HCT116 (cell line): ENCODE measurements around the gene CDK14. TPM values are rescaled to one million over a fixed set of nuclear protein-coding genes. Genes with fewer than 3 reads are reported as not detected.

Source experiments
- ATAC-seq: fragments of 200-7000 bp; cut with Tn5 transposase; 2 replicates; pipeline ENCODE4 v1.9.1; 2020; ENCODE audit warnings: mild to moderate bottlenecking, moderate library complexity
- BruUV-seq: library from RNA; stranded (reverse); fragments of 400-500 nt; replicated peaks from 2 replicates; lab custom pipeline; 2021; lab: Mats Ljungman, UMichigan
- CTCF ChIA-PET: fragments of 300-600 bp; sonication (Branson Sonifier 250); formaldehyde crosslinking; loops from one replicate; lab custom pipeline; 2021; ENCODE audit warnings: antibody characterized with exemption; lab: Charles Lee
- POLR2A ChIA-PET: fragments of 300-600, 350-600 bp; sonication (Branson Sonifier 250); formaldehyde crosslinking; loops from one replicate; lab custom pipeline; 2021; ENCODE audit warnings: antibody characterized with exemption; lab: Charles Lee
- RAD21 ChIA-PET, 2 experiments: fragments of 300-600 bp; sonication (Branson Sonifier 250); formaldehyde crosslinking; loops; one replicate each; lab custom pipeline; 2023; ENCODE audit warnings: low total read pairs in 2 of 2; ENCODE audit not compliant: uncharacterized antibody in 2 of 2, unreplicated experiment in 2 of 2, low non-redundant PET in 1 of 2; lab: Charles Lee
- DNase-seq: peaks from one replicate; pipeline ENCODE4 v3.0.0-alpha.2; 2010; ENCODE audit warnings: low read depth, low spot score
- H2AFZ ChIP-seq: fragments of 200-600 bp; shearing (Covaris generic), sonication (generic); 2 replicates; pipeline ENCODE4 v1.6.1; 2017; ENCODE audit warnings: low read depth, mixed run types, mixed read lengths, antibody characterized with exemption, low read length; ENCODE audit not compliant: poor library complexity, severe bottlenecking
- H3K27ac ChIP-seq: 2 replicates; pipeline ENCODE4 v1.5.1; 2012; ENCODE audit warnings: low read depth, low read length
- H3K27me3 ChIP-seq: fragments of 200-600 bp; sonication (generic); 2 replicates; pipeline ENCODE4 v1.6.1; 2016; ENCODE audit warnings: mixed run types, low read length, mixed read lengths; ENCODE audit not compliant: insufficient read depth
- H3K36me3 ChIP-seq, 2 experiments: fragments of 200-500 bp in 1 of 2; fragments of 200-600 bp in 1 of 2; sonication (Bioruptor generic) in 1 of 2; sonication (generic) in 1 of 2; 2 replicates each; pipeline versions ENCODE4 v1.5.1 to v1.6.1; 2014 to 2016; ENCODE audit warnings: low read length in 2 of 2, inconsistent platforms in 1 of 2, mixed read lengths in 1 of 2, mixed run types in 1 of 2; ENCODE audit not compliant: insufficient read depth in 2 of 2, control insufficient read depth in 1 of 2
- H3K4me1 ChIP-seq, 2 experiments: fragments of 200-600 bp in 1 of 2; sonication (generic) in 1 of 2; 2 replicates each; pipeline versions ENCODE4 v1.5.1 to v1.6.1; 2012 to 2017; ENCODE audit warnings: low read length in 2 of 2, inconsistent platforms in 1 of 2, mild to moderate bottlenecking in 1 of 2, mixed read lengths in 1 of 2, mixed run types in 1 of 2, moderate library complexity in 1 of 2; ENCODE audit not compliant: insufficient read depth in 2 of 2, control insufficient read depth in 1 of 2
- H3K4me2 ChIP-seq: fragments of 200-600 bp; sonication (generic); 2 replicates; pipeline ENCODE4 v1.6.1; 2017; ENCODE audit warnings: mixed run types, low read length, mixed read lengths
- H3K4me3 ChIP-seq, 2 experiments: fragments of 200-600 bp in 1 of 2; sonication (generic) in 1 of 2; replicated peaks in 1 of 2; 2 replicates each; pipeline ENCODE4 v1.5.1; 2011 to 2016; ENCODE audit warnings: low read length in 2 of 2, control low read depth in 1 of 2, low read depth in 1 of 2, mild to moderate bottlenecking in 1 of 2, mixed read lengths in 1 of 2, mixed run types in 1 of 2
- H3K79me2 ChIP-seq: fragments of 200-600 bp; sonication (generic); 2 replicates; pipeline ENCODE4 v1.6.1; 2017; ENCODE audit warnings: mild to moderate bottlenecking, mixed run types, low read length, moderate library complexity, mixed read lengths; ENCODE audit not compliant: insufficient read depth
- H3K9ac ChIP-seq: fragments of 200-600 bp; sonication (generic); 2 replicates; pipeline ENCODE4 v1.6.1; 2016; ENCODE audit warnings: low read length, mixed read lengths
- H3K9me2 ChIP-seq: fragments of 200-600 bp; sonication (generic), shearing (Covaris generic); 2 replicates; pipeline ENCODE4 v1.6.1; 2017; ENCODE audit warnings: mixed run types, mild to moderate bottlenecking, moderate library complexity; ENCODE audit not compliant: insufficient read depth
- H3K9me3 ChIP-seq, 2 experiments: fragments of 200-500 bp in 1 of 2; fragments of 200-600 bp in 1 of 2; sonication (Bioruptor generic) in 1 of 2; sonication (generic) in 1 of 2; 2 replicates each; pipeline ENCODE4 v1.6.1; 2014 to 2017; ENCODE audit warnings: low read length in 2 of 2, mixed read lengths in 2 of 2, inconsistent platforms in 1 of 2, low read depth in 1 of 2, mild to moderate bottlenecking in 1 of 2, mixed run types in 1 of 2, moderate library complexity in 1 of 2; ENCODE audit not compliant: control insufficient read depth in 1 of 2, insufficient read depth in 1 of 2
- H4K20me1 ChIP-seq: fragments of 200-600 bp; sonication (generic), shearing (Covaris generic); 2 replicates; pipeline ENCODE4 v1.6.1; 2017; ENCODE audit warnings: mixed run types, mild to moderate bottlenecking, moderate library complexity; ENCODE audit not compliant: insufficient read depth
- CBX3 ChIP-seq: IDR thresholded peaks from 2 replicates; pipeline ENCODE4 v1.6.1; 2012; ENCODE audit warnings: low read depth
- EGR1 ChIP-seq: IDR thresholded peaks from 2 replicates; pipeline ENCODE4 v1.6.1; 2012; ENCODE audit warnings: low read depth
- EZH2 ChIP-seq: fragments of 200-600 bp; sonication (generic); IDR thresholded peaks from 2 replicates; pipeline ENCODE4 v1.6.1; 2017; ENCODE audit warnings: antibody characterized with exemption, mixed run types
- EZH2phosphoT487 ChIP-seq: fragments of 200-600 bp; IDR thresholded peaks from 2 replicates; pipeline ENCODE4 v1.6.1; 2018; ENCODE audit warnings: antibody characterized with exemption, borderline replicate concordance
- SIN3A ChIP-seq: IDR thresholded peaks from 2 replicates; pipeline ENCODE4 v1.6.1; 2012; ENCODE audit warnings: low read depth
- SP1 ChIP-seq: IDR thresholded peaks from 2 replicates; pipeline ENCODE4 v1.6.1; 2012; ENCODE audit warnings: low read depth
- TCF7L2 ChIP-seq: IDR thresholded peaks from 2 replicates; pipeline ENCODE4 v1.7.0; 2011; ENCODE audit warnings: borderline replicate concordance, inconsistent platforms; ENCODE audit not compliant: insufficient read depth, insufficient read length; ENCODE audit errors: extremely low read depth
- ZNF274 ChIP-seq: fragments of 200-500 bp; sonication (Bioruptor generic); IDR thresholded peaks from 2 replicates; pipeline ENCODE4 v1.6.1; 2014; ENCODE audit warnings: mild to moderate bottlenecking, low read depth, low read length, inconsistent platforms
- intact Hi-C: fragments of 100-400 bp; cut with micrococcal nuclease; formaldehyde crosslinking; loops from 2 replicates; pipeline ENCODE4 v1.10.0; 2022
- total RNA-seq: library from RNA; stranded (reverse); gene quantifications from one replicate; pipeline ENCODE4 v1.2.1, GENCODE V29; 2021; ENCODE audit not compliant: unreplicated experiment
- TF ChIP-seq, protein P1 (sequence below): IDR thresholded peaks from 2 replicates; pipeline ENCODE4 v1.6.1; 2012
- TF ChIP-seq, protein P2 (sequence below): IDR thresholded peaks from 2 replicates; pipeline ENCODE4 v1.6.1; 2011; ENCODE audit warnings: mild to moderate bottlenecking, low read length, moderate library complexity; ENCODE audit not compliant: insufficient replicate concordance; ENCODE audit errors: extremely low read depth

CDK14 gene
- total RNA-seq, 1 experiment from 2014 or later: 10.2 TPM

DNA sequence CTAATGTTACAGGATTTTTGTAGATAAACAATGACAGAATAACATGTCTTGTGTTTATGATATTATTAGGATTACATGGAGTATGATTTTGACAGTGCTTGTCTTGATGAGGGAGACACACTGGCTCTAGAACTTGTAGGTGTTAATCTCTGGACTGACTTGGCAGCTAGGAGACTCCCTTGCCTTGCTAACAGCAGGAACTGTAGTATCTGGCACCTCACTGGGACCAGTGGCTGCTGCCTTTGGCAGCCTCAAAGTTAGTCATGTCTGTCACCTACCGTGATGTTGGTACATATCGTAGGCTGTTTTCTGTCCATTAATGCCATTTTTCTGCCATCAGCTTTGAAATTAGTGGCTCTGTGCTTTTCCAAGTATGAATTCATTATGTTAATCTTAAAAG is 261.5 kb downstream of the CDK14 start:
- CTCF ChIA-PET: no interaction called here
- BruUV-seq: no TSS peak
- TF ChIP-seq, protein P1, sequence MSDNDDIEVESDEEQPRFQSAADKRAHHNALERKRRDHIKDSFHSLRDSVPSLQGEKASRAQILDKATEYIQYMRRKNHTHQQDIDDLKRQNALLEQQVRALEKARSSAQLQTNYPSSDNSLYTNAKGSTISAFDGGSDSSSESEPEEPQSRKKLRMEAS: no peak
- TF ChIP-seq SP1 (no peak), ZNF274 (no peak), EGR1 (no peak), TCF7L2 (no peak), CBX3 (no peak)
- TF ChIP-seq, all 23 proteins: peak for 0
- DNase-seq (no peak), ATAC-seq (no peak)
- RAD21 ChIA-PET: no interaction called here
- H3K9ac ChIP-seq: no peak overlapping the region
- H3K4me3 ChIP-seq: no peak overlapping the region
- intact Hi-C loops: no loop called here
- no peak overlapping the region for H2AFZ ChIP-seq
- H3K79me2 ChIP-seq: no peaks in the 10 kb centered on the region
- H3K27me3 ChIP-seq: no peaks in the 10 kb centered on the region
- POLR2A ChIA-PET: no interaction called here
- no peaks in the 10 kb centered on the region for H3K9me3 ChIP-seq
- H3K4me1 ChIP-seq: no peaks in the 10 kb centered on the region
- no peaks in the 10 kb centered on the region for H3K36me3 ChIP-seq
- no peak overlapping the region for H3K27ac ChIP-seq
- H4K20me1 ChIP-seq: no peaks in the 10 kb centered on the region
- H3K4me2 ChIP-seq: no peak overlapping the region
- no peaks in the 10 kb centered on the region for H3K9me2 ChIP-seq

GRCh38 chr7:90858546-90858945 is 262.4 kb downstream of the CDK14 start:
- no peak for ATAC-seq
- no TSS peak for BruUV-seq
- no peaks in the 10 kb centered on the region for H3K9me2 ChIP-seq
- no peak overlapping the region for H3K27ac ChIP-seq
- no peaks in the 10 kb centered on the region for H3K4me1 ChIP-seq
- H3K79me2 ChIP-seq: no peaks in the 10 kb centered on the region
- intact Hi-C loops: no loop called here
- no peak overlapping the region for H3K9ac ChIP-seq
- ChIA-PET RAD21 (no interaction called here), CTCF (no interaction called here), POLR2A (no interaction called here)
- H3K4me2 ChIP-seq: no peak overlapping the region
- H3K4me3 ChIP-seq: no peak overlapping the region
- H3K27me3 ChIP-seq: no peaks in the 10 kb centered on the region
- DNase-seq: no peak
- no peak overlapping the region for H2AFZ ChIP-seq
- no peaks in the 10 kb centered on the region for H4K20me1 ChIP-seq
- TF ChIP-seq SIN3A: no peak
- no peak for TF ChIP-seq SP1
- TF ChIP-seq EZH2: no peak
- TF ChIP-seq, protein P2, sequence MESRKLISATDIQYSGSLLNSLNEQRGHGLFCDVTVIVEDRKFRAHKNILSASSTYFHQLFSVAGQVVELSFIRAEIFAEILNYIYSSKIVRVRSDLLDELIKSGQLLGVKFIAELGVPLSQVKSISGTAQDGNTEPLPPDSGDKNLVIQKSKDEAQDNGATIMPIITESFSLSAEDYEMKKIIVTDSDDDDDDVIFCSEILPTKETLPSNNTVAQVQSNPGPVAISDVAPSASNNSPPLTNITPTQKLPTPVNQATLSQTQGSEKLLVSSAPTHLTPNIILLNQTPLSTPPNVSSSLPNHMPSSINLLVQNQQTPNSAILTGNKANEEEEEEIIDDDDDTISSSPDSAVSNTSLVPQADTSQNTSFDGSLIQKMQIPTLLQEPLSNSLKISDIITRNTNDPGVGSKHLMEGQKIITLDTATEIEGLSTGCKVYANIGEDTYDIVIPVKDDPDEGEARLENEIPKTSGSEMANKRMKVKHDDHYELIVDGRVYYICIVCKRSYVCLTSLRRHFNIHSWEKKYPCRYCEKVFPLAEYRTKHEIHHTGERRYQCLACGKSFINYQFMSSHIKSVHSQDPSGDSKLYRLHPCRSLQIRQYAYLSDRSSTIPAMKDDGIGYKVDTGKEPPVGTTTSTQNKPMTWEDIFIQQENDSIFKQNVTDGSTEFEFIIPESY: no peak
- TF ChIP-seq TCF7L2: no peak
- no peak for TF ChIP-seq EZH2phosphoT487
- TF ChIP-seq, protein P1: no peak
- no peak for TF ChIP-seq ZNF274
- TF ChIP-seq EGR1: no peak
- TF ChIP-seq, all 23 proteins: peak for 0
- Histone ChIP-seq H3K9me3 (no peaks in the 10 kb centered on the region), H3K36me3 (no peaks in the 10 kb centered on the region)
